GM19025 (cell line): ENCODE results near the gene UBLCP1.
"Not testable (repeated sequence)": the region's sequence is repeated elsewhere in the genome, so short reads cannot be mapped to it uniquely, and the experiment has no call there.

ENCODE experiments used
- ATAC-seq: cut with Tn5 transposase; IDR thresholded peaks from one replicate; pipeline ENCODE4 v1.9.1; 2021; ENCODE audit warnings: mild to moderate bottlenecking, low read depth, moderate library complexity; ENCODE audit not compliant: unreplicated experiment

The UBLCP1 gene

DNA sequence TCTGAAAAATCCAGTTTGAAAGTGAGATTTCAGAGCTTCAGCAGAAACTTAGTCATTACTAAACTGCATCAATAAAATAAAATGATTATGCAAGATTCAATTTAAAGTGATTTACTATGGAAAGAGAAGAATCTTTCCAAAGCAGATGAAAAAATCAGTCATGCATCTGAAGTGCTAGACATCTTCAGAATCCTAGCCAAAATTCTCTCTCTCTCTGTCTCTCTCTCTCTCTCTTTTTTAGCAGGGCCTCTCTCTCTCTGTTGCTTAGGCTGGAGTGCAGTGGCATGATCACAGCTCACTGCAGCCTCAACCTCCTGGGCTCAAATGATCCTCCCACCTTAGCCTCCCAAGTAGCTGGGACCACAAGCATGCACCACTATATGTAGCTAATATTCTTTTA is 18.2 kb upstream of the UBLCP1 start:
- no peak for ATAC-seq

DNA sequence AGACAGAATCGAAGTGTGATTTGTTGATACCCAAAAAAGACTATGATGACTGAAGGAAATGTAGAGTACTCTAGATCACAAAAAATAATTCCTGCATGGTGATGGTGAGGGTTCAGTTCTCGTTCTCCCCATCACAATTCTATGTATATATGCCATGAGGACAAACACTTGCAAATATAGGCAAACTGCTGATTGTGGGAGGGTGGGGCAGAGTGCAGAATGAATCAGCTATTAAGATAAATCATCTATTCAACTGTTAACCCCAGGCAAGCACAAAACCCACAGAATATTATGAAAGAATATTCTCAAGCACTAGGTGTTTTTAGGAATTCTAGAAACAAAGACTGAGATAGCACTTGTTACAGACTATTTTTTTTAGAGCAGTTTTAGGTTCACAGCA is 13.9 kb upstream of the UBLCP1 start:
- no peak for ATAC-seq

DNA sequence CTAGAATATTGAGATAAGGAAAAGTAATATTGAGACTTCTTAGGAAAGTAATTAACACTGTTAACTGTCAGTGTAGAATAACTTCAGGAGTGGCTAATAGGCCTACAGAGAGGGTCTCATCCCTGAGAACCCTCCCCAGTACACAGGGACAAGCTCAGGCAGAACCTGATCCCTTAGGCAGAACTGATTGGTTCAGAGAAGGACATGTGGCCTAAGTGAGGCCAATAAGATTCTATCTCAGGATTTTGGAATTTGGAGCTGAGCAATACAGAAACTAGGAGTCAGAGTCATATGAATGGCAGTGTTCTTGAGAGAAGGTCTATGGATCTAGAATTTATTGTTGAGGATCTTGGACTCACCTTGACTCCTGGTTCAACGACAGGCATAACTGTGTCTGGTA is 10.9 kb upstream of the UBLCP1 start:
- no peak for ATAC-seq

DNA sequence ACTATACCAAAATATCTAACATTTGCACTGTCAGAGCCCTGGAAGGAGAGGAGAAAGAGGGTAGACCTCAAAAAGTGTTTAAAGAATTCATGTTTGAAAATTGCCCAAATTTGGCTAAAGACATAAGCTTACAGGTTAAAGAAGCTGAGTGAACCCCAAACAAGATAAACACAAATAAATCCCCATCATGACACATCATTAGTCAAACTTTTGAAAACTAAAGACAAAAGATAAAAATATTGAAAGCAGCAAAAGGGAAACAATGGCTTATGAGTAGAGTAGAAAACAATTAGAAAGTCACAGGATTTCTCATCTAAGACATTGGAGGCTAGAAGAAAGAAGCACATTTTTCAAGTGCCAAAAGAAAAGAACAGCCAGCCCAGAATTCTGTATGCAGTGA is 6.1 kb upstream of the UBLCP1 start:
- ATAC-seq = no peak

DNA sequence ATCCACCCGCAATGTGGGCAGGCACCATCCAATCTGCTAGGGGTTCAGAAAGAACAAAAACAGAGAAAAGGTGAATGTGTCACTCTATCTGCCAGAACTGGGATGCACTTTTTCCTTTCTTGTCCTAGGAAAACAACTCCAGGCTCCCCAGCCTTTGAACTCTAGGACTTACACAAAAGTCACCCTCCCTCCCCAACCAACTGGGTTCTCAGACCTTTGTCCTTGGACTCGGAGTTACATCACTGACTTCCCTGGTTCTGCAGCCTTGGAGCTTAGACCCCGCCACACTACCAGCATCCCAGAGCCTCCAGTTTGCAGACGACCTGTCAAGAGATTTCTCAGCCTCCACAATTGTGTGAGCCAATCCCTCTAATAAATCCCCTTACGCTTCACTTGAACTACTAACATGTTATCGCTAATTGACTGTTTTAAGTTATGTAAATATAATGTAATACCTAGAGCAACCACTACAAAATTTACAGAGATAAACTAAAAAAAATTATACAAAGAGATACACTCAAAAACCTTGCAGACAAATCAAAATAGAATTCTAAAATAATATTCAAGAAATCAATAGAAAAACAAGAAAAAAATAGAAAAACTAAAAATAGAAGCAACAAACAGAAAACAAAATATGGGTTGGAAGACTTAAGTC is 5.3 kb upstream of the UBLCP1 start:
- no peak for ATAC-seq

DNA sequence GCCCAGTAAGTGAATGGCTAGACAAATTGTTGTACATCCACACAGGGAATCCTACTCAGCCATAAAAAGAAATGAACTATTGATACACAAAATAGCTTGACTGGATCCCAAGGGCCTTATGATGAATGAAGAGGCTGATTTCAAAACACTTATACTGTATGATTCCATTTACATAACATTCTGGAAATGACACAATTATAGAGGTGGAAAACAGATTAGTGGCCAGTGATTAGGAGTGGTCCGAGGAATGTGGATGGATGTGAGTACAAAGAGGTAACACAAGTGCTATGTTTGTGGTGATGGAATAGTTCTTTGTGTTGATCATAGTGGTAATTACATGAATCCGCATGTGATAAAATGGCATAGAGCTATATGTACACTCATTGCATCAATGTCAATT is 4.7 kb upstream of the UBLCP1 start:
- no peak for ATAC-seq

DNA sequence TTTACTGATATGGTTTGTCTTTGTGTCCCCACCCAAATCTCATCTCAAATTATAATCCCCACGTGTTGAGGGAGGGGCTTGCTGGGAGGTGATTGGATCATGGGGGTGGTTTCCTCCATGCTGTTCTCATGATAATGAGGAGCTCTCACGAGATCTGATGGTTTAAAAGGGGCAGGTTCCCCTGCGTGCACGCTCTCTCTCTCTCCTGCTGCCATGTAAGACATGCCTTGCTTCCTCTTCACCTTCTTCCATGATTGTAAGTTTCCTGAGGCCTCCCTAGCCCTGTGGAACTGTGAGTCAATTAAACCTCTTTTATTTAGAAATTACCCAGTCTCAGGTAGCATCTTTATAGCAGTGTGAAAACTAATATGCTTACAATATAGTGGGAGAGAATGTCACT is 2.9 kb upstream of the UBLCP1 start:
- not testable (repeated sequence) for ATAC-seq

DNA sequence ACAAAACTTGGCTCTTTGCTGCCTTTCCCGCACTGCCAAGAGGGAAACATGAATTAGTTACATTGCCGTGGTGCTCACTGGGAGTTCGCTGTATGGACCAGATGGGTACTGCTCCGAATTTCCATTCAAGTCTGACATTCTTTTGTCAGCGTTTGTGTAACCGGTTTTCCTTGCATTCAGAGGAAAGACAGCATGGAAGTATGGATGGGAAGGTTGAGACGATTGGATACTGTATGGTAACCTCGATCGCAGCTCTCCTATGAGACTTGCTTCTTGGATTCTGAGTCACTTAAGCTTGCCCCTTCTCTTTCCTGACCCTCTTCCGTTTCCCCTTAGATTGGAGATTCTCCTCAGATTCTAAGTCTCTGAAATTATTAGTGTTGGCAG is 625 bp upstream of the UBLCP1 start:
- peak; percentile 4 for ATAC-seq

DNA sequence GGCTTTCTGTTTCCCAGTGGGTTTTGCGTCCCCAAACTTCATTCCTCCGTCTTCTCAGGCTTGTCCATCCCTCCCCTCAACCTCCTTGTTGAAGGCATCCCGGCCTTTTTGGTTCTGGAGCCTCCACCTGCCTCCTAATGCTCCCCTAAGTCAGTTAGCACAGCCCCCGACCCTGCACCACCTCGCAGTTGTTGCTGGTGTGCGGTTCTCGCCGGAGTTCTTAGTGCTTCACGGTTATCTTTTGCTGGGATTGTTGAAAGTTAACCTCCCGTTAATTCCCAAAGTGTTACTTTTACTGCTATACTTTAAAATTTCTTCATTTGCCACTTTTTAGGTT is 447 bp downstream of the UBLCP1 start:
- ATAC-seq = peak; percentile 11

DNA sequence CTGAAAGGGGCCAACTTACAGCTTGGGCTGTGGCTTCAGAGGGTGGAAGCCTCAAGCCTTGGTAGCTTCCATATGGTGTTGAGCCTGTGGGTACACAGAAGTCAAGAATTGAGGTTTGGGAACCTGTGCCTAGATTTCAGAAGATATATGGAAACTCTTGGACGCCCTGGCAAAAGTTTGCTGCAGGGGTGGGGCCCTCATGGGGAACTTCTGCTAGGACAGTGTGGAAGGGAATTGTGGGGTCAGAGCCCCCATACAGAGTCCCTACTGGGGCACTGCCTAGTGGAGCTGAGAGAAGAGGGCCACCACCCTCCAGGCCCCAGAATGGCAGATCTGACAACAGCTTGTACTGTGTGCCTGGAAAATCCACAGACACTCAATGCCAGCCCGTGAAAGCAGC is 3.7 kb downstream of the UBLCP1 start:
- ATAC-seq = not testable (repeated sequence)

DNA sequence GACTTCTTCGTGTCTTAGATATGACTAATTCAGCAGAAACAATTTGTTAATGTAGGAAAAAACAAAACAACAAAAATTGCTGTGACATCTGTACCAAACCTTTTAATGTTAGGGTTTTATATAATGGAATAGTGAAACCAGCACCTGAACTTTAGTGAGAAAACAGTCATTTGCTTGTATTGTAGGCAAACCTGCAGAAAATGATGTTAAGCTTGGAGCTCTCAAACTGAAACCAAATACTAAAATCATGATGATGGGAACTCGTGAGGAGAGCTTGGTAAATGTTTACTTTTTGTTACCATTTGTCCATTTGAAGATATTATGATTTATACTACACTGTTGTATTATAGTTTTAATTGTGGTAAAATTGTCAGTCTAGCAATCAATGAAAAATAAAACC is 6.6 kb downstream of the UBLCP1 start:
- ATAC-seq = no peak

DNA sequence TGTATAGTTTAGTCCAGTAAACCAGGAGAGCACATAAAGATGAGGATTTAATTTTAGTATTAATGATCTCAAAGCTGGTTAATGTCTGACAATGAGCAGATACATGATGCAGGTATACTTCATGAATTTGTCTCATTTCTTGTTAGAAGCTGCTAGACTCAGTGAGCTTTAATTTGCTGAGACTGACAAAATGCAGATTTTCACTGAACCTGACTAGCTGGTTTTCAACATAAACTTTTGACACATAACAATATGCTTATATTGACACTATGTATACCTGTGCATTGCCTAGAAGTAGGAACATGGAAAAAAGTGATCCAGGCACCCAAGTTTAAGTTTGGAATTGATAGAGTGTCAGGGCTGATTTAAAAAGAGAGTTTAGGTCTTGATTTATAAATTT is 10.8 kb downstream of the UBLCP1 start:
- ATAC-seq = no peak

DNA sequence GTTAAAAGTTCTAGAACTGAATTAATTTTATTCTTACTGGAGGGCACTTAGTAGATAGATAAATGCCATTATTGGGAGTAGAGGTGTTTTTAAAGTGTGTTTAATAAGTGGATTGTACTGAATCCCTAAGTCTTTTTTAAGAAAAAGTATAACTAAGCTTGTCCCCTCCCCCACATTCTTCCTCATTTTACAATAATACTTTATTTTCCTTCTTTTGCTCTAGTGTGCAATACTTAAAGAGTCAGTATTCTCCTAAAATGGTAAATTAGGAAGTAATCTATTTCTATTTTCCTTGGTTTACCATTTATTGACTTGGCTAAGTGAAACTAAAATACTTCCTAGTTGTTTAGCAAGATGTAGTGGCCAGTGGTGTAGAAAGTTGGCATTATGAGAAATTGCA is 11.6 kb downstream of the UBLCP1 start:
- no peak for ATAC-seq

DNA sequence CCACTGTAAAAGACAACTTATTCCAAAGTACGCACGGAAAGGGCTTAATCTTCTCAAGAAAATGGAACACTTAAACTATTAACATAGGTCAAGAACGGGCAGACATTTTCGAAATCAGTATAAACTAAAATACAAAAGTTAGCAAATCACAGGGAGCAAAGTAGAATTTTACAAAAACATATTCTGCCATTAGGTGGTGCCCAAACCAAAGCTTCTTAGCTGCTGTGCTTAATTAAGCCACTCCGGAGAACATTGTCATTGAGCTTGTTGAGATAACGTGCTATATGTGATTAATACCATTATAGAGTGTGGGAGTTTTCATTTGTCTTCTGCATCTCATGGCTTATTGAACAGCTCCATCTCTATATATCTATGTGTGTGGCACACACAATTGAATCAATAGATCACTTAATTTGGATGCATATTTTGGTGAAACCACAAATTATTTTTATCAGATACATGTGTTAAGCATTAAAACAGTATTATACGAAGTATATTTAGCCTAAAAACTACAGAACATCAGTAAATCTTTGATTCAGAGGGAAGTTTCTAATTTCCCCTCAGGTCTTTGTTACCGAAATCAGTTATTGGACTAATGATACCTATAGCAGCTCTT is 23.4 kb downstream of the UBLCP1 start:
- ATAC-seq = no peak

DNA sequence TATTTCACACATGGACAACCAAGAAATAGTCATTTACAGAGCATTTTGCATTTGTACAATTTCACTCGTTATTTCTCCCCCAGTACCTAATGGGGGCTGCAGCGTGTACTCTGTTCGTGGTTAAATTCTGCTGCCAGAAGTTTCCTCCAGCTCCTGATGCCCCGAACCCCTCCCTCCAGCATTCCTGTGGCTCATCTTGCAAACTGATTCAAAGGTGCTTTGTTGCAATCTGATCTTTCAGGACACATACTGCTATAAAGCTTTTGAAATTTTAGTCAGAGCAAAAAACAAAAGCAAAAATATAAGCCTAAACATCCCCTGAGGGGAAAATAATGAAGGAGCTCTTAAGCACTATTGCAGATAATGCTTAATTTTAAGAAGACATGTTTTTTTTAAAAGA is 27.7 kb downstream of the UBLCP1 start:
- no peak for ATAC-seq

DNA sequence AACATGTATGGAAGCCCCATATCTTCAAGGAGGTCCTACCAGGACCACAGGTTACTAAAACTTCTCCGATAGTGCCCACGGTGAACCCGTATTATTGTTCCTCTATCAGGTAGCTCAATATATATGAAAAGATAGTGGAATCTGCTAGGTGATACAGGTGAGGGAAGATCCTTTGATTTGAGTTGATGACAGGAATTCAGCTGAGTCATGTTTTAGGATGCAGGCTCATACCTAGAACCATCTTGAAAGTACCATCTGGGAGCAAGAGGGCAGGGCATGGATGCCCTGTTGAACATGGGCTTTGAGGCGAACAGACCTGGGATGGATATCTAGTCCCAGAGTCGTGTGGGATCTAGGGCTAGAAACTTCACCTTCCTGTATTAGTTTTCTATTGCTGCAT is 31.8 kb downstream of the UBLCP1 start:
- no peak for ATAC-seq

DNA sequence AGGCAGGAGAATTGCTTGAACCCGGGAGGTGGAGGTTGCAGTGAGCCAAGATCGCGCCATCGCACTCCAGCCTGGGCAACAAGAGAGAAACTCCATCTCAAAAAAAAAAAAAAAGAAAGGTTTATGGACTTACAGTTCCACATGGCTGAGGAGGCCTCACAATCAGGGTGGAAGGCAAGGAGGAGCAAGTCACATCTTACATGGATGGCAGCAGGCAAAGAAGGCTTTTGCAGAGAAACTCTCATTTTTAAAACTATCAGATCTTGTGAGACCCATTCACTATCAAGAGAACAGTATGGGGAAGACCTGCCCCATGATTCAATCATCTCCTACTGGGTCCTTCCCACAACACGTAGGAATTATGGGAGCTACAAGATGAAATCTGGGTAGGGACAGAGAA is 34.2 kb downstream of the UBLCP1 start:
- not testable (repeated sequence) for ATAC-seq

DNA sequence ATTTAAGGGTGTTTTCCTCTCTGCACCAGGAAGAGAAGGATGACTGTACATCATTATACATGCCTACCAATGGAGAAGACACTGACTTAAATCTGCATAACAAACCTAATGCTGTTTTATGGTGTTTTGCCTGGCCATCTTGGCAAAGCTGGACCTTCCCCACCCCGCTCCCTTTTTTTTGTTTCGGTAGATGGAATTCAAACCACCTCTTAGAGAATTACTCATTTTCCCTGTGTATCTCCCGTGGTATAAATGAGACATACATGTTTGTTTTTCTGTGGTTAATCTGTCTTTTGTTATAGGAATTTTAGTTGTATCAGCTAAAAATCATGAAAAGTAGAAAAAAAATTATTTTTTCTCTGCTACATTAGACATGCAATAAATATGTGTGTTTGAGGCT is 38.4 kb downstream of the UBLCP1 start:
- no peak for ATAC-seq

DNA sequence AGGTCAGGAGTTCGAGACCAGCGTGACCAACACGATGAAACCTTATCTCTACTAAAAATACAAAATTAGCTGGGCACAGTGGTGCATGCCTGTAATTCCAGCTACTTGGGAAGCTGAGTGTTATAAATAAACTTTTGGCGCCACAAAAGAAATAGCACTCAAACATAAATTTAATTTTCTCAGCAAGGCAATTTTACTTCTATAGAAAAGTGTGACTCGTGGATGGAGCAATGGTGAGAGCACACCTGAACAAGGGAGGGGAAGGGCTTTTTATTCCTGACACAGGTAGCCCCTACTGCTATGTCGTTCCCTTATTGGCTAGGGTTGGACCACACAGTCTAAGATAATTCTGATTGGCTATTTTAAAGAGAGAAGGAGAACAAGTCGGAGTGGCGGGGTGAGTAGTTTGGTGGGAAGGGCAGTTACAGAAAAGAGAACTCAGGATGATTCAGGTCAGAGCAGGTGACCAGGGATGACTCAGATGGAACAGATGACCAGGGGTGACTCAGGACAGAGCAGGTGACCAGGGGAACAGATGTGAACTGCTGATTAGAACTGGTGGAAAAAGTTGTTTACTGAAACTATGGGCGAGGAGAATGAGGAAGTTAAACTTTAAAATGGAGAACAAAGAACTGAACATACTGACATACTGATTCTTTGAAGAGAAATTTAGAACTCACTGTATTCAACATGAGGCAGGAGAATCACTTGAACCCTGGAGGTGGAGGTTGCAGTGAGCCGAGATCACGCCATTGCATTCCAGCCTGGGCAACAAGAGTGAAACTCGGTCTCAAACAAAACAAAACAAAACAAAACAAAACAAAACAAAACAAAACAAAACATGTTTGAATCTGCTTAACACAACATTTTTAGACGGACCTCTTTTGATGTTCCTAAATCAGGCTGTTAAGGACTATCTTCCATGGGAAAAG is 39.1 kb downstream of the UBLCP1 start:
- ATAC-seq = not testable (repeated sequence)

DNA sequence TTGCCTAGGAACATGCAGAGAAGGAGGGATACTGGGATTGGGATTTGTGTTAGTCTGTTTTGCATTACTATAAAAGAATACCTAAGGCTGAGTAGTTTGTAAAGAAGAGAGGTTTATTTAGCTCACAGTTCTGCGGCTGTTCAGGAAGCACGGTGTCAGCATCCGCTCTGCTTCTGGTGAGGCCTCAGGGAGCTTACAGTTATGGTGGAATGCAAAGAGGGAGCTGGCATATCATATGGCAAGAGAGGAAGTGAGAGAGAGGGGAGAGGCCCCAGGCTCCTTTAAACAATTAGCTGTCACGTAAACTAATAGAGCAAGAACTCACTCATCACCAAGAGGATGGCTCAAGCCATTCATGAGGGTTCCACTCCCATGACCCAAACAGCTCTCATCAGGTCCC is 40.2 kb downstream of the UBLCP1 start:
- ATAC-seq = no peak

DNA sequence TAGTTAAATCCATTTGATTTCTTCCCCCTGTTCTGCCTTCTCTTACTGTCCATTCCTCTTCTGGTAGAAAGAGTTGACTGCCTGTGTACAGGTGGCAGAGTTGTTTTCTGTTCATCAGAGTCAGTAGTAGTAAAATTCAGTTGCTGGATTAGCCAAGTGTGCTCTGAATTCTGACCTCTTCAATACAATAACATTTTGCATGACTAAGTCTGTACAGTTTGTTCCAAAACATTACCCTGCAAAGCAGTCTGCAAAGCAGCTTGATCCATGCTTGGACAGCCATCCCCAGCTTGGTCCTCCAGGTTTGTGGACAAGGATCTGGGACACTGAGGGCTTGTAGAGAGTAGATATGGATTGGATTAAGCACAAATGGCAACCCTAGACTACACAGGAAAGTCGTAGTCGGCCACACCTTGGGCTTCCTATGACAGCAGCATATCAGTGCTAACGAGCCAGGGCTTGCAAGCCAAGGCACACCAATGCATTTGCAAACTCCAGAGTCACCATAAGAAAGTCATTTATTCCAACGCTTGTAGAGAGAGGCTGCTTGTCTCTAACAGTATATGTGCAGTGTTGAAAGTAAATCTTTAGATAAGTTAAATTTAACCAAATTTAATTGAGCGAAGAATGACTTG is 42.0 kb downstream of the UBLCP1 start:
- no peak for ATAC-seq
